IPS-18c (cell line): ENCODE measurements around the gene FAM222A.

Experiments used
- H3K4me3 ChIP-seq: 2 replicates; pipeline ENCODE4 v1.7.0; 2013; ENCODE audit warnings: low read depth, mild to moderate bottlenecking, low read length, moderate library complexity; ENCODE audit not compliant: insufficient read depth
- H3K9me3 ChIP-seq: one replicate; pipeline ENCODE4 v1.6.1; 2013; ENCODE audit warnings: mild to moderate bottlenecking, low read length, moderate library complexity; ENCODE audit not compliant: control insufficient read depth, insufficient read depth

The FAM222A gene

DNA sequence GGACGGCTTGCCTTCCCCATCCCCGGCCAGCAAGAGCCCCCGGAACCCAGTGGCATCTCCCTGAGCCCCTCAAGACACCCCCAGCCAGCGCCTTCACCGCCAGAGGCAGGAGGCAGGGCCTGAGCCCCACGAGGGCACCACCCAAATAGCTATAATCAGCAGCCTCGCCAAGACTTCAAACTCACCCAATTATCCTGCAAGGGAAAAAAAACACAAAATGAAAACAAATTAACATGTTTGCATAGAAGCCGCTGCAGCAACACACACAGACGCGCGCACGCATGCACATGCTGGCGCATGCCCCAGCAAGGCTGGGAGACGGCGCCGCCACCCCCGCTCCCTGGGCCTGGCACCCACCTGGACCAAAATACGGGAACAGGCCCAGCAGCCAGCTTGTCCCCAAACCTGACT, 15.8 kb downstream of the FAM222A start:
- Histone ChIP-seq H3K4me3 (no peak overlapping the region), H3K9me3 (no peaks in the 10 kb centered on the region)

- no peak overlapping the region for H3K4me3 ChIP-seq
- peaks cover 2% of the 10 kb centered on the region for H3K9me3 ChIP-seq
These were observed 16.2 kb downstream of the FAM222A start for GRCh38 chr12:109729801-109730200.

GRCh38 chr12:109730306-109731145, 16.9 kb downstream of the FAM222A start:
- Histone ChIP-seq H3K4me3 (no peak overlapping the region), H3K9me3 (peaks cover 2% of the 10 kb centered on the region)

DNA sequence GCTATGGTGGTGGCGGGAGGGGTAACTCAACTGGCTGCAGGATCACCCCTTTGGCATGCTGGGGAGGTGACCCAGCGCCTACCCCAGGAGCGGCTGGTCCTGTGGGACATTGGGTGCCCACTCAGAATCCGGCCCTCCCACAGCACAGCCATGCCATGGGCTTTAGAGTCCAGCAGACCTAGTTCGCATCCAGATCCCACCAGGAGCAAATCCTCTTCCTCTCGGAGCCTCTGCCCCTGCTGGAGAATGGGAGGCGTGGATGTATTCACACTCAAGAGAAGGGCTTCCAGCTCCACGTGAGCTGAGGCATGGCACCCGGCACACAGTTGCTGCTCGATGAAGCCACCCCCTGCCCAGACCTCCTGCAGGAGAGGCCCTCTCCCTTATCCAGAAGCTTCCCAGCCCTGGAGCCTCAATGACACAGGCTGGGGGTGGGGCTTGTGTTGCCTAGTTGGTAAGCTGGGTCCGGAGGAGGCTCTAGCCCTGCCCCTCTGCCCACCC, 17.7 kb downstream of the FAM222A start:
- peaks cover 2% of the 10 kb centered on the region for H3K9me3 ChIP-seq
- H3K4me3 ChIP-seq: no peak overlapping the region

- peaks cover 2% of the 10 kb centered on the region for H3K9me3 ChIP-seq
These were observed 18.2 kb downstream of the FAM222A start for GRCh38 chr12:109731806-109732205.

GRCh38 chr12:109732321-109733305, 19.0 kb downstream of the FAM222A start:
- no peak overlapping the region for H3K4me3 ChIP-seq

More at GRCh38 chr12:109731806-109732205, 18.2 kb downstream of the FAM222A start:
- H3K4me3 ChIP-seq: no peak overlapping the region

GRCh38 chr12:109734219-109735000, 20.8 kb downstream of the FAM222A start:
- H3K4me3 ChIP-seq: no peak overlapping the region; the same call in 1 of the 2 replicates
- peaks cover 2% of the 10 kb centered on the region for H3K9me3 ChIP-seq

More at GRCh38 chr12:109732321-109733305, 19.0 kb downstream of the FAM222A start:
- peaks cover 2% of the 10 kb centered on the region for H3K9me3 ChIP-seq

DNA sequence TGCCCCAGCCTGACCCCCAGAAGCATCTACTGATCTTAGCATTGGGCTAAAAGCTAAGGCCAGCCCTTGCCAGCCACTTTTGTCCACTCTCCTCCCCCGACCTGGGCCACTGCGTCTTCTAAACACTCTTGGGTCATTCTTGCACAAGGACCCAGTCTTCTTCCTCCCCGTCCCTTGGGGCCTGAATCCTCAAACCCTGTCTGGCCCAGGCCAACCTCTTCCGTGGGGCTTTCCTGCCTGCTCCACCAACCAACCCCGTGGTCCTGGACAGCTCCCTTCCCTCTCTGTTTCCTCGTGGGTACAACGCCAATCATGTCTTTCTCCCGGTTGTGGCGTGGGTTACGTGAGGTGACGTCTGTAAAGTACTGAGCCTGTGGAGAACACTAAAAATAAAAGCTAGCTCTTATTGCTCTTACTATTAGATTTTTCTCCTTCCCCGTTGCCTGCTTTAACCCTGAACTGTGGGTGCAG, 21.5 kb downstream of the FAM222A start:
- H3K4me3 ChIP-seq: no peak overlapping the region
- peaks cover 2% of the 10 kb centered on the region for H3K9me3 ChIP-seq

GRCh38 chr12:109735825-109736551, 22.4 kb downstream of the FAM222A start:
- peaks cover 2% of the 10 kb centered on the region for H3K9me3 ChIP-seq
- H3K4me3 ChIP-seq: no peak overlapping the region

GRCh38 chr12:109736552-109737108, 23.0 kb downstream of the FAM222A start:
- peaks cover 2% of the 10 kb centered on the region for H3K9me3 ChIP-seq
- no peak overlapping the region for H3K4me3 ChIP-seq

GRCh38 chr12:109737126-109737525, 23.5 kb downstream of the FAM222A start:
- H3K9me3 ChIP-seq: peaks cover 2% of the 10 kb centered on the region

GRCh38 chr12:109737631-109738030, 24.0 kb downstream of the FAM222A start:
- Histone ChIP-seq H3K4me3 (no peak overlapping the region), H3K9me3 (peaks cover 2% of the 10 kb centered on the region)

More at GRCh38 chr12:109737126-109737525, 23.5 kb downstream of the FAM222A start:
- H3K4me3 ChIP-seq: no peak overlapping the region

DNA sequence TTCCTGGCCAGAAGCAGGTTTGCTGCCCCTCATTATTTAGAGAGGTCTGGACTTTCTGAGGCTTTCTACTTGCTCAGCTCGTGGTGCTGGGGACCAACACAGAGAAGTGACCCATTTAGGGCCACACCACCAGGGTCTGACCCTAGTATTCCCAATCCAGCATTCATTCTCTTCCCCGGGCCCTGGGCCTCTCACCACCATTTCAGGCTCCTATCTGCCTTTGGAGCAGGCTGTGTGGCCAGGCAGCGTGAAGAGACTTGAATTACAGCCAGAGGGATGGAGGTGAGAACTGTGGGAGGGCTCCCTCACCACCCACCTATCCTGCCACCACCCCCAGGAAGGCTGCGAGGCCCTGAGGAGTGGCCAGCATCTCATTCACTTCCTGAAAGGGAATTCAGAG, 24.6 kb downstream of the FAM222A start:
- Histone ChIP-seq H3K9me3 (peaks cover 2% of the 10 kb centered on the region), H3K4me3 (no peak overlapping the region)

DNA sequence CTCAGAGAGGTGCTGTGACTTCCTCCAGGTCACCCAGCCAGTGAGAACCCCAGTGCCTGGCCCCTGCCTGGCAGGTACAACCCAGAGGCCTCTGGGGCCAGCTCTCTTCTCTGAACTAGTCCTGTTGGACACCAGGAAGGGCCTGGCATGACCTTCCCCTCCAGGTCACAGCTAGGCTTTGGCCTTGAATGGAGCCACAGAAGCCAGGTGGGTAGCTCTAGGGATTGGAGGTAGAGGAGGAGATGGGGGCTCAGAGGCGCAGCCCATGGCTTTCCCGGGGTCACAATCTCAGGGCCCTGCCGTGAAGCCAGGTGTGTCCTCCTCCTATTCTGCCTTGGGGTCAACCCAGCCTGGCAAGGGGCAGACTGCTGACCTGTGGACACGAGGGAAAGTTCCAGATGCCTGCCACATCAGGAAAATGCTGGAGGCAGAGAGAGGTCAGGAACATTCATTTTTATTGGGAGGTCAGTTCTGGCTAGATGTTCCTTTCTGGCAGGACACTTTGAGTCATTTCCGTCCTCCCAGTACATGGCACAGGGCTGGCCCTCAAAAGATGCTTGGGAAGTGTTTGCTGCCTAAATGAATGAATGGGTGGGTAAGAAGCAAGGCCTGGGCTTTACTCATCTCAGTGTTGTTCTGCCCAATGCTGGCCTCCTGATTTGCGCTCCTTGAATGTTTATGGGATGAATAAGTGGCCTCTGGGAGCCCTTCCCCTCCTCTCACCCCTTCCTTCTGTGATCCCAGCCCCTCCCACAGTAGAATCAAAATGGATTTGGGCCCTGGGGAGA, 25.4 kb downstream of the FAM222A start:
- no peak overlapping the region for H3K4me3 ChIP-seq

More for the DNA sequence above, 25.4 kb downstream of the FAM222A start:
- H3K9me3 ChIP-seq: peaks cover 2% of the 10 kb centered on the region
